ENCODE measurements around the gene DIP2C. TPM values are rescaled to one million over a fixed set of nuclear protein-coding genes. Genes with fewer than 3 reads are reported as not detected.
A peak's percentile ranks its signal among the peaks of the same experiment; 100 is the strongest.

DIP2C gene
- total RNA-seq, 1 experiment from 2014 or later, result 11.0 TPM

DNA sequence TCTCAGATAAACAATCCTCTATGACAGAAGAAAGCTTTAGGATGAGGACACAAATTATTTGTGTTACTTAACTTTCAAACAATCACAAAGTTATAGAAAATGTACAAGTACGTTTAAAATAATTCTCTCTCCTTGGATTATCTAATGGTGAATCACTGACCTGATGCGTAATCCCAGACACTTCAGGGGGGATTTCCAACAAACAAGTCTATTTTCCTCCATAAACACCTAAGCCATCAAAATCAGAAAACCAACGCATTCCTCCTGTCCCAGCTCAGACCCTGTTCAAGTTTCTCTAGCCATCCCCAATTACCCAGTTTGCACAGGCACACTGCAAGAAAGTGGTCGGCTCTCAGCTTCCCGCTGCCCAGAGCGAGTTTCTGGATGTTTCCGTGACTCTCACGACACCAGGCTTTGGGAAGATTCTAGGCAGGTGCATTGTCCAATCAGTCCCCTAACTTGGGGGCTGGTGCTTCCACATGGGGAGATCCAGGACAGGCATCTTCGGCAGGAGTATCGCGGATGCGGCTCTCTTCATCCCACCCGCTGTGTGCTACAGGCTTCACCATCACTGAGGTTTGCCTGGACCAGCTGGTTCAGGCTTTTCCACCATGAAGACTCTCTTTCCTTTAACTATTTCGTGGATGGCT lies 354.2 kb downstream of the DIP2C start:
- Mint-ChIP-seq H3K4me3 (no peak overlapping the region), H3K27me3 (ENCODE audit: low read depth) (no peaks in the 10 kb centered on the region), H3K36me3 (peaks cover 14% of the 10 kb centered on the region), H3K9me3 (no peaks in the 10 kb centered on the region), H3K27ac (no peak overlapping the region; the same call in 1 of the 2 replicates), H3K4me1 (no peaks in the 10 kb centered on the region)
- TF ChIP-seq AFF4 (CRISPR knock-in tag; IDR thresholded peaks at IDR 0.05; ENCODE audit: borderline replicate concordance) (no peak), ZNF423 (CRISPR knock-in tag; IDR thresholded peaks at IDR 0.05) (no peak), NFATC4 (CRISPR knock-in tag; IDR thresholded peaks at IDR 0.05) (no peak), KAT7 (CRISPR knock-in tag; IDR thresholded peaks at IDR 0.05; ENCODE audit: borderline replicate concordance) (no peak), ZNF219 (CRISPR knock-in tag; IDR thresholded peaks at IDR 0.05; ENCODE audit: borderline replicate concordance) (no peak), ZBTB21 (CRISPR knock-in tag; IDR thresholded peaks at IDR 0.05; ENCODE audit: borderline replicate concordance) (no peak)
- TF ChIP-seq, protein P1, sequence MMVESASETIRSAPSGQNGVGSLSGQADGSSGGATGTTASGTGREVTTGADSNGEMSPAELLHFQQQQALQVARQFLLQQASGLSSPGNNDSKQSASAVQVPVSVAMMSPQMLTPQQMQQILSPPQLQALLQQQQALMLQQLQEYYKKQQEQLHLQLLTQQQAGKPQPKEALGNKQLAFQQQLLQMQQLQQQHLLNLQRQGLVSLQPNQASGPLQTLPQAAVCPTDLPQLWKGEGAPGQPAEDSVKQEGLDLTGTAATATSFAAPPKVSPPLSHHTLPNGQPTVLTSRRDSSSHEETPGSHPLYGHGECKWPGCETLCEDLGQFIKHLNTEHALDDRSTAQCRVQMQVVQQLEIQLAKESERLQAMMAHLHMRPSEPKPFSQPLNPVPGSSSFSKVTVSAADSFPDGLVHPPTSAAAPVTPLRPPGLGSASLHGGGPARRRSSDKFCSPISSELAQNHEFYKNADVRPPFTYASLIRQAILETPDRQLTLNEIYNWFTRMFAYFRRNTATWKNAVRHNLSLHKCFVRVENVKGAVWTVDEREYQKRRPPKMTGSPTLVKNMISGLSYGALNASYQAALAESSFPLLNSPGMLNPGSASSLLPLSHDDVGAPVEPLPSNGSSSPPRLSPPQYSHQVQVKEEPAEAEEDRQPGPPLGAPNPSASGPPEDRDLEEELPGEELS (CRISPR knock-in tag; IDR thresholded peaks at IDR 0.05), result no peak
- CTCF ChIA-PET, result no interaction called here
- DNase-seq (ENCODE audit: low spot score) (no peak), ATAC-seq (no peak)
- POLR2A ChIA-PET, result no interaction called here

- no peak overlapping the region for H3K4me3 Mint-ChIP-seq
- ATAC-seq, result no peak
- DNase-seq (ENCODE audit: low spot score), result no peak
- TF ChIP-seq ZBTB21 (CRISPR knock-in tag; IDR thresholded peaks at IDR 0.05; ENCODE audit: borderline replicate concordance) (no peak), NR1H2 (CRISPR knock-in tag; IDR thresholded peaks at IDR 0.05) (no peak), CBFB (CRISPR knock-in tag; IDR thresholded peaks at IDR 0.05; ENCODE audit: low read depth) (no peak), OVOL2 (CRISPR knock-in tag; IDR thresholded peaks at IDR 0.05; ENCODE audit: borderline replicate concordance) (no peak)
- TF ChIP-seq, protein P2, sequence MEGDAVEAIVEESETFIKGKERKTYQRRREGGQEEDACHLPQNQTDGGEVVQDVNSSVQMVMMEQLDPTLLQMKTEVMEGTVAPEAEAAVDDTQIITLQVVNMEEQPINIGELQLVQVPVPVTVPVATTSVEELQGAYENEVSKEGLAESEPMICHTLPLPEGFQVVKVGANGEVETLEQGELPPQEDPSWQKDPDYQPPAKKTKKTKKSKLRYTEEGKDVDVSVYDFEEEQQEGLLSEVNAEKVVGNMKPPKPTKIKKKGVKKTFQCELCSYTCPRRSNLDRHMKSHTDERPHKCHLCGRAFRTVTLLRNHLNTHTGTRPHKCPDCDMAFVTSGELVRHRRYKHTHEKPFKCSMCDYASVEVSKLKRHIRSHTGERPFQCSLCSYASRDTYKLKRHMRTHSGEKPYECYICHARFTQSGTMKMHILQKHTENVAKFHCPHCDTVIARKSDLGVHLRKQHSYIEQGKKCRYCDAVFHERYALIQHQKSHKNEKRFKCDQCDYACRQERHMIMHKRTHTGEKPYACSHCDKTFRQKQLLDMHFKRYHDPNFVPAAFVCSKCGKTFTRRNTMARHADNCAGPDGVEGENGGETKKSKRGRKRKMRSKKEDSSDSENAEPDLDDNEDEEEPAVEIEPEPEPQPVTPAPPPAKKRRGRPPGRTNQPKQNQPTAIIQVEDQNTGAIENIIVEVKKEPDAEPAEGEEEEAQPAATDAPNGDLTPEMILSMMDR (IDR thresholded peaks at IDR 0.05), result no peak
- POLR2A ChIA-PET, result no interaction called here
- no peak overlapping the region for H3K27ac Mint-ChIP-seq
- CTCF ChIA-PET, result no interaction called here
- H3K36me3 Mint-ChIP-seq, result no peaks in the 10 kb centered on the region; the same call in 1 of the 2 replicates
- H3K4me1 Mint-ChIP-seq, result peaks cover 10% of the 10 kb centered on the region
- H3K27me3 Mint-ChIP-seq (ENCODE audit: low read depth), result no peaks in the 10 kb centered on the region
- H3K9me3 Mint-ChIP-seq, result no peaks in the 10 kb centered on the region
Observed at GRCh38 chr10:331186-331585, 358.3 kb downstream of the DIP2C start.

DNA sequence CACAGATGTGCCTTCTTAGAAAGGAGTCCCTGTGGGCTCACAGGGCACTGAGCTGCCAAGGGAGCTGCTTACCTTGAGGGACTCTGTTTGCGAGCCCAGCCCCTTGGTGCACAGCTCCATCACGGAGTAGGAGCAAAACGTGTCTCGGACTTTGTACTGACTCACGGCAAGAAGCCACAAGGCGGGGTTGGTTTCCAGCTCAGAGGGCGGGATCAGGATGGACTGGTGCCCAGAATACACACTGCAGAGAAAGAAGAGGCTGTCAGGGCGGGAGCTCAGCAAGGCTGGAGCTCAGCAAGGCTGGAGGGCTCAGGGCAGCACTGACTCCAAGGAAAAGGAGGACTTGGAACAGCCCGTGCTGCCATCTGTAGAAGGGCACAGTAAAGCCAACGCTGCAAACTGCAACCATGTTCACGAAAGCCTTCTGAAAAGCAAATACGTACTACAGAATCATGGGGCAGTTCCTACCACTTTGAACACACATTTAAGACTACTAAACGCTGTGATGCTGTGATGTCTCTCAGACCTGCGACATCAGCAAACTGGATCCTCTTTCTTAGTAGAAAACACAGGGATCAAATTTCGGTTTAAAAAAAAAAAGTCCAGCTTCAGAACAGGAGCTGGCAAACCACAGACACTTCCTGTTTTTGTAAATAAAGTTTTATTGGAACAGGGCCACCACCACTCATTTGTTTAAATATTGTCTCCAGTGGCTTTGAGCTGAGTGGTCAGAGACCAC lies 359.9 kb downstream of the DIP2C start:
- Mint-ChIP-seq H3K27me3 (ENCODE audit: low read depth) (no peaks in the 10 kb centered on the region), H3K4me3 (peak overlapping the region; percentile 18; the same call in 1 of the 2 replicates), H3K27ac (peak overlapping the region; percentile 87), H3K9me3 (no peaks in the 10 kb centered on the region), H3K36me3 (no peaks in the 10 kb centered on the region; the same call in 1 of the 2 replicates), H3K4me1 (peaks cover 10% of the 10 kb centered on the region)
- ChIA-PET CTCF (interaction anchor here (1.0 to 2.1 kb wide), 4 partner anchors 22 to 459 kb away, joined by 3 to 7 read pairs (median 4); no protein-coding TSS in a partner anchor), POLR2A (no interaction called here)
- DNase-seq (ENCODE audit: low spot score), result peak; percentile 31
- peak; percentile 90 for ATAC-seq
- TF ChIP-seq TCF7 (CRISPR knock-in tag; IDR thresholded peaks at IDR 0.05; ENCODE audit: low read depth) (no peak), ATF3 (CRISPR knock-in tag; conservative IDR thresholded peaks at IDR 0.05) (no peak), TEAD4 (CRISPR knock-in tag; IDR thresholded peaks at IDR 0.05) (no peak), NFATC4 (CRISPR knock-in tag; IDR thresholded peaks at IDR 0.05) (no peak), EMX1 (CRISPR knock-in tag; IDR thresholded peaks at IDR 0.05) (no peak), SOX15 (CRISPR knock-in tag; IDR thresholded peaks at IDR 0.05) (no peak), ARID4B (CRISPR knock-in tag; IDR thresholded peaks at IDR 0.05; ENCODE audit: borderline replicate concordance) (no peak), NR2C2 (CRISPR knock-in tag; IDR thresholded peaks at IDR 0.05) (no peak)

Measured in WTC11 (cell line).